ENCODE measurements around the gene LCT.
A peak's percentile ranks its signal among the peaks of the same experiment; 100 is the strongest.
"Not testable (repeated sequence)": the region's sequence is repeated elsewhere in the genome, so short reads cannot be mapped to it uniquely, and the experiment has no call there.

The LCT gene

GRCh38 chr2:135836596-135837270 lies at the start of gene LCT:
TSS of gene LCT (minus strand) at chr2:135837184. CDS start at chr2:135837169, 15 bp downstream.
- no peak for DNase-seq (ENCODE audit: low spot score)

- DNase-seq (ENCODE audit: low spot score), result no peak
These were observed 48.7 kb upstream of the LCT start for GRCh38 chr2:135885709-135886108.

- DNase-seq (ENCODE audit: low spot score), result no peak
These were observed 45.4 kb upstream of the LCT start for GRCh38 chr2:135882415-135882814.

GRCh38 chr2:135876770-135877169 lies 39.8 kb upstream of the LCT start:
- not testable (repeated sequence) for DNase-seq (ENCODE audit: low spot score)

- DNase-seq (ENCODE audit: low spot score), result peak; percentile 93
These were observed 39.2 kb upstream of the LCT start, which contains the start of gene MCM6 for GRCh38 chr2:135876066-135876711. TSS of gene MCM6 (minus strand) at chr2:135876443. CDS start at chr2:135876365, 78 bp downstream.

GRCh38 chr2:135875491-135876065 lies 38.6 kb upstream of the LCT start:
- peak; percentile 24 for DNase-seq (ENCODE audit: low spot score)

- no peak for DNase-seq (ENCODE audit: low spot score)
These were observed 37.9 kb upstream of the LCT start for GRCh38 chr2:135874777-135875365.

GRCh38 chr2:135870571-135870970 lies 33.6 kb upstream of the LCT start:
- DNase-seq (ENCODE audit: low spot score), result no peak

GRCh38 chr2:135863233-135863632 lies 26.2 kb upstream of the LCT start:
- DNase-seq (ENCODE audit: low spot score), result no peak

GRCh38 chr2:135862718-135863117 lies 25.7 kb upstream of the LCT start:
- no peak for DNase-seq (ENCODE audit: low spot score)

GRCh38 chr2:135853401-135853800 lies 16.4 kb upstream of the LCT start:
- DNase-seq (ENCODE audit: low spot score), result no peak

GRCh38 chr2:135851858-135852257 lies 14.9 kb upstream of the LCT start:
- DNase-seq (ENCODE audit: low spot score), result no peak

GRCh38 chr2:135850892-135851668 lies 14.1 kb upstream of the LCT start:
- no peak for DNase-seq (ENCODE audit: low spot score)

GRCh38 chr2:135849087-135849486 lies 12.1 kb upstream of the LCT start:
- no peak for DNase-seq (ENCODE audit: low spot score)

- no peak for DNase-seq (ENCODE audit: low spot score)
These were observed 9.0 kb upstream of the LCT start for GRCh38 chr2:135845997-135846396.

GRCh38 chr2:135845257-135845656 lies 8.3 kb upstream of the LCT start:
- DNase-seq (ENCODE audit: low spot score), result no peak

- no peak for DNase-seq (ENCODE audit: low spot score)
These were observed 7.4 kb upstream of the LCT start for GRCh38 chr2:135844301-135844895.

- no peak for DNase-seq (ENCODE audit: low spot score)
These were observed 6.7 kb upstream of the LCT start for GRCh38 chr2:135843671-135844070.

- peak; percentile 2 for DNase-seq (ENCODE audit: low spot score)
These were observed 3.6 kb upstream of the LCT start for GRCh38 chr2:135840601-135841000.

- no peak for DNase-seq (ENCODE audit: low spot score)
These were observed 2.7 kb upstream of the LCT start for GRCh38 chr2:135839713-135840112.

- DNase-seq (ENCODE audit: low spot score), result no peak
These were observed 1.5 kb upstream of the LCT start for GRCh38 chr2:135838502-135838901.

GRCh38 chr2:135832891-135833290 lies 4.1 kb downstream of the LCT start:
- no peak for DNase-seq (ENCODE audit: low spot score)
